Fibroblast of the aortic adventitia (primary cell): Measurements from ENCODE around the gene PLPPR3. TPM values are rescaled to one million over a fixed set of nuclear protein-coding genes. Genes with fewer than 3 reads are reported as not detected.
"Not testable (repeated sequence)": the region's sequence is repeated elsewhere in the genome, so short reads cannot be mapped to it uniquely, and the experiment has no call there.

Source experiments
- DNase-seq: peaks from one replicate; pipeline ENCODE4 v3.0.0-alpha.2; 2010; ENCODE audit warnings: low read depth
- H3K4me3 ChIP-seq: 2 replicates; pipeline ENCODE4 v1.5.1; 2011; ENCODE audit warnings: low read depth, mild to moderate bottlenecking, control low read depth, low read length, moderate library complexity
- total RNA-seq: library from RNA; depleted of rRNA; stranded (reverse); fragments of >200 nt; gene quantifications from 2 replicates; pipeline ENCODE4 v1.2.3, GENCODE V29; 2012; ENCODE audit warnings: low replicate concordance
- TF ChIP-seq, protein P1 (sequence below): IDR thresholded peaks from 2 replicates; pipeline ENCODE4 v1.5.1; 2011; ENCODE audit warnings: mild to moderate bottlenecking, low read length, control low read depth, inconsistent platforms; ENCODE audit not compliant: insufficient read depth

The PLPPR3 gene
- total RNA-seq, 1 donor: 0.18 TPM

DNA sequence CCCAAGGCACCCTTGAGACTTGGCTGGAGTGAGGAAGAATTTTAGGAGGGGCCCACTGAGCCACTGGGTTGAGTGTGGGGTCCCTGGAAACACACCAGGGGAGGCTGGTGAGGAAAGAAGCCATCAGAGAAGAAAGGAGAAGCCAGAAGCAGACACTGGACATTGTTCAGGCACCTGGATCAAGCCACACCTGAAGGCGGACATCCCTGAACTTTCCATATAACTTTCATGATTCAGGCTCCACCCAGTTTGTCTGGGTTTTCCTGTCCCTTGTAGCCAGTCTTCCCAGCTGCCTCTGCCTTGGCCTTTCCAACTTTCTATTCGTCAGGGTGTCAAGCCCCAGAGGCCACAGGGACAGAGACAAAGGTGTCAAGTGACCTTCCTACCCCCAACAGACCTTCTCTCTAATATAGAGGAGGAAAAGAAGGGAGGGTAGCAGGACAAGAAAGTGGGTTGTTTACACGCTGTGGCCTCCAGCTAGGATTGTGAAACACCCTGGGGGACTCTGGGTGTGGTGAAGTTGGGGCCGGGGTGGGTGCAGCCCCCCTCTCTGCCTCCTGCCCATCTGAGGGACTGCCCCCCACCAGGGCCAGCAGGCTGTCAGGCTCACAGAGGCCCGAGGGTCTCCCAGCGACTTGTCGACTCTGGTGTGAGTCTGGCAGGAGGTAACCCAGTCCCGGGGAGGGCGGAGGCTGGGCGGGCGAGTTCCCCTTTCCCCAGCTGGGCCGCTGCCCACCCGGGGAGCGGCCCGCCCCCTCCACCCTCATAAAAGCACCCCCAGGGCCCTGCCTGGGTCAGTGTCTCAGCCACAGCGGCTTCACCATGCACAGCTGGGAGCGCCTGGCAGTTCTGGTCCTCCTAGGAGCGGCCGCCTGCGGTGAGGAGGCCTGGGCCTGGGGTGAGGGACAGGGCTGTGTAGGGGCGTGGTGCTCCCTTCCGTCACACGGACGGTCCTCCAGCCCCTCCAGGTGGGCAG is 37.4 kb upstream of the PLPPR3 start, which contains the start of gene CFD:
Gene CFD (plus strand): TSS at position 797 of the 976 bp plus-strand sequence. CDS start 26 bp downstream, at position 823.
- TF ChIP-seq, protein P1, sequence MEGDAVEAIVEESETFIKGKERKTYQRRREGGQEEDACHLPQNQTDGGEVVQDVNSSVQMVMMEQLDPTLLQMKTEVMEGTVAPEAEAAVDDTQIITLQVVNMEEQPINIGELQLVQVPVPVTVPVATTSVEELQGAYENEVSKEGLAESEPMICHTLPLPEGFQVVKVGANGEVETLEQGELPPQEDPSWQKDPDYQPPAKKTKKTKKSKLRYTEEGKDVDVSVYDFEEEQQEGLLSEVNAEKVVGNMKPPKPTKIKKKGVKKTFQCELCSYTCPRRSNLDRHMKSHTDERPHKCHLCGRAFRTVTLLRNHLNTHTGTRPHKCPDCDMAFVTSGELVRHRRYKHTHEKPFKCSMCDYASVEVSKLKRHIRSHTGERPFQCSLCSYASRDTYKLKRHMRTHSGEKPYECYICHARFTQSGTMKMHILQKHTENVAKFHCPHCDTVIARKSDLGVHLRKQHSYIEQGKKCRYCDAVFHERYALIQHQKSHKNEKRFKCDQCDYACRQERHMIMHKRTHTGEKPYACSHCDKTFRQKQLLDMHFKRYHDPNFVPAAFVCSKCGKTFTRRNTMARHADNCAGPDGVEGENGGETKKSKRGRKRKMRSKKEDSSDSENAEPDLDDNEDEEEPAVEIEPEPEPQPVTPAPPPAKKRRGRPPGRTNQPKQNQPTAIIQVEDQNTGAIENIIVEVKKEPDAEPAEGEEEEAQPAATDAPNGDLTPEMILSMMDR: no peak
- peak within 1 kb of the TSS; percentile 56 for H3K4me3 ChIP-seq
- peak; percentile 24 for DNase-seq

DNA sequence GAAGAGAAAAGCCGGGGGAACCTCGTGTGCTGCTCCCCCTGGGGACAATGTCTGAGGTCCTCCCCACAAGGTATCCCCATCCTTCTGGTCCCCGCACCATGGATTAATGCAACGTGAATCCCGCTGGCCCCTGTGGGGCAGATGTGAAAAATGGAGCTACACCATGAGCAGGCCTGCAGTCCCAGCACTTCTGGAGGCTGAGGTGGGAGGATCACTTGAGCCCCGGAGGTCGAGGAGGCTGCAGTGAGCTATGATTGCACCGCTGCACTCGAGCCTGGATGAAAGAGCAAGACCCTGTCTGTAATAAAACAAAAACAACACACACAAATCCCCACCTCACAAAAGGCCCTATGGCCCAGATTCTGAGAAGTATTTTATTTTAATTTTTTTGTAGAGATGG is 36.5 kb upstream of the PLPPR3 start:
- no peak overlapping the region for H3K4me3 ChIP-seq
- TF ChIP-seq, protein P1: no peak
- DNase-seq: no peak

DNA sequence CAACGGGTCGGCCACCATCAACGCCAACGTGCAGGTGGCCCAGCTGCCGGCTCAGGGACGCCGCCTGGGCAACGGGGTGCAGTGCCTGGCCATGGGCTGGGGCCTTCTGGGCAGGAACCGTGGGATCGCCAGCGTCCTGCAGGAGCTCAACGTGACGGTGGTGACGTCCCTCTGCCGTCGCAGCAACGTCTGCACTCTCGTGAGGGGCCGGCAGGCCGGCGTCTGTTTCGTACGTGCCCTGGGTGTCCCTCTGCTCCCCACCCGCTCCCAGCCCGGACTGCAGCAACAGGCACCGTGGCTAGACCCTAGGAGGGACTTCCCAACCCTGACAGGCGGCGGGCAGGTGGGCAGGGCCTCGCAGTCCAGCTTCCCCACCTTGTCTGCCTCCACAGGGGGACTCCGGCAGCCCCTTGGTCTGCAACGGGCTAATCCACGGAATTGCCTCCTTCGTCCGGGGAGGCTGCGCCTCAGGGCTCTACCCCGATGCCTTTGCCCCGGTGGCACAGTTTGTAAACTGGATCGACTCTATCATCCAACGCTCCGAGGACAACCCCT is 33.9 kb upstream of the PLPPR3 start:
- no peak overlapping the region for H3K4me3 ChIP-seq
- TF ChIP-seq, protein P1: no peak
- DNase-seq: no peak

DNA sequence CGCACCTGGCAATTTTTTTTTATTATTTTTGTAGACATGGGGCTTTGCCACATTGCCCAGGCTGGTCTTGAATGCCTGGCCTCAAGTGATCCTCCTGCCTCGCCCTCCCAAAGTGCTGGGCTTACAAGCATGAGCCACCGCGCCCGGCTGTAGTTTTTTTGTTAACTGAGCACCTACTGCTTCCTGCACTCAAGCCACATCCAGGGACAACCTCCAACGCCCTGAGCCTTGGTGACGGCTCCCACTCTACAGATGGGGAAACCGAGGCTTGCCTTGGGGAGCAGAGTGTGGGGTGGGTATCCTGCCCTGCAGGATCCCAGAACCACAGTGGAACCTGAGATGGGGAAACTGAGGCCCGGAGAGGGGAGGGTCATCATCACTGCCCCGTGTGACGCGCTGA is 33.4 kb upstream of the PLPPR3 start:
- DNase-seq: no peak
- TF ChIP-seq, protein P1: no peak
- H3K4me3 ChIP-seq: no peak overlapping the region

DNA sequence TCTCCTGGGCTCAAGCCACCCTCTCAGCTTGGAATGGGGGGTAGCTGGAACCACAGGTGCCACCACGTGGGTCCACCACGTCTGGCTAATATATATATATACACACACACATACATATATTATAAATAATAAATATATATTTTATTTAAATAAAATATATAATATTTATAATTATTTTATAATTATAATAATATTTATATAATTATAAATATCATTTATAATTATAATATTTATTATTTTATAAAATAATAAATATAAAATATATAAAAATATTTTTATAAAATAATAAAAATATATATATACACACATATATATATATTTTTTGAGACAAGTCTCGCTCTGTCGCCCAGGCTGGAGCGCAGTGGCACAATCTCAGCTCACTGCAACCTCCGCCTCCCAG is 32.8 kb upstream of the PLPPR3 start:
- TF ChIP-seq, protein P1: no peak
- DNase-seq: no peak
- no peak overlapping the region for H3K4me3 ChIP-seq

DNA sequence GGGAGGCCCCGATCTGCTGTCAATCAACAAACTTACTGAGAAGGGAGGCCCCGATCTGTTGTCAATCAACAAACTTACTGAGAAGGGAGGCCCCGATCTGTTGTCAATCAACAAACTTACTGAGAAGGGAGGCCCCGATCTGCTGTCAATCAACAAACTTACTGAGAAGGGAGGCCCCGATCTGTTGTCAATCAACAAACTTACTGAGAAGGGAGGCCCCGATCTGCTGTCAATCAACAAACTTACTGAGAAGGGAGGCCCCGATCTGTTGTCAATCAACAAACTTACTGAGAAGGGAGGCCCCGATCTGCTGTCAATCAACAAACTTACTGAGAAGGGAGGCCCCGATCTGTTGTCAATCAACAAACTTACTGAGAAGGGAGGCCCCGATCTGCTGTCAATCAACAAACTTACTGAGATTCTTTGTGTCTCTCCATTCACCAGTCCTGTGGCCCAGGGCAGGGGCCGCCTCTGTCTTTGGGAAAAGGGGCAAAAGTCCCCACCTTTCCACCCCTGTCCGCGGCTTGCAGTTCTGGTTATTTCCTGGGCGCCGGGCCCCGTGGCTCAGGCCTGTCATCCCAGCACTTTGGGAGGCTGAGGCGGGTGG is 32.0 kb upstream of the PLPPR3 start:
- not testable (repeated sequence) for DNase-seq, H3K4me3 ChIP-seq

DNA sequence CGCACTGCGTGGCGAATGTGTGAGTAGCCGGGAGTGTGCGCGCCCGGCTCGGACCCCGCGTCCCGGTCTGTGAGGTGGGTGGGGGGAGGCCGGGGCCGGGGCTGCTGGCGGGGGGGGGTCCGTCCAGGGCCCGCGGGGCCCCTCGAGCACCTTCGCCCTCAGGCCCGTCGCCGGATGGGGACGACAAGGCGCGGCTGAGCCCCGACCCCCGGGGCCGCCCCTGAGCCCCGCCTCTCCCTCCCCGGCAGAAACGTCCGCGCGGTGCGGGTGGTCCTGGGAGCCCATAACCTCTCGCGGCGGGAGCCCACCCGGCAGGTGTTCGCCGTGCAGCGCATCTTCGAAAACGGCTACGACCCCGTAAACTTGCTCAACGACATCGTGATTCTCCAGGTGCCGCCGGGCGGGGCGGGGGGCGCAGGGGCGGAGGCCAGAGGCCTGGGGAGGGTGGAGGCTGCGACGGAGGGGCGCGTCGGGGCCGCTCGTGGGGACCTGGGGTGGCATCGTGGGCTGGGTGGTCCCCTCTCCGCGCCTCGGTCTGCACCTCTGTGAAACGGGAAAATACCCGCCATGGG is 31.3 kb upstream of the PLPPR3 start:
- DNase-seq: no peak
- H3K4me3 ChIP-seq: no peak overlapping the region
- TF ChIP-seq, protein P1: no peak
